AG04449 (cell line): ENCODE data around the gene OR6B1.

Experiments
- CTCF ChIA-PET: fragments of 350-600 bp; formaldehyde crosslinking; extraction: SDS; loops from one replicate; lab custom pipeline; 2021; ENCODE audit warnings: antibody characterized with exemption; lab: Yijun Ruan, JAX
- POLR2A ChIA-PET: fragments of 400-600, 350-600 bp; formaldehyde crosslinking; extraction: SDS; loops from one replicate; lab custom pipeline; 2020; ENCODE audit warnings: antibody characterized with exemption, inconsistent platforms; lab: Yijun Ruan, JAX
- DNase-seq: peaks from one replicate; pipeline ENCODE4 v3.0.0-alpha.2; 2010; ENCODE audit warnings: low read depth, low spot score
- H3K4me3 ChIP-seq: 2 replicates; pipeline ENCODE4 v1.5.1; 2011; ENCODE audit warnings: low read depth, mild to moderate bottlenecking, control low read depth, low read length
- CTCF ChIP-seq: IDR thresholded peaks from one replicate; pipeline ENCODE4 v1.5.1; 2011; ENCODE audit warnings: mild to moderate bottlenecking, moderate library complexity, low read length, control low read depth, inconsistent platforms; ENCODE audit not compliant: insufficient read depth; ENCODE audit errors: missing control alignments

The OR6B1 gene

DNA sequence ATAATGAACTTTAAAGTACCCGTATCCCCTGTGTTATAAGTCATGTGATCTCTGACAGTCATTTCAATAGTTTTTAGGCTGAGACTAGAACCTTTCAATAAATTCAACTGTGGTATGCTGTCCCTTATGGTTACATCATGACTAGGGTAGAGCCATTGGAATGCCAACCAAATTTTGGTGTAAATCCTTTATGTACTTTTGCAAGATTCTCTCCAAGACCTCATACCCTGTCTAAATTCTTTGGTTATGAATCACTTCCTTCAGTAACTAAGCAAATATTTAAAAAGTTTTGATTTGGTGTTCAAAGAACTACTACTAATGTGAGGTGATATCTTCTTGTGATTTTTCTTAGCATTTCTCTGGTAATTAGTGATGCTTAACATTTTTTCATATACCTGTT lies 20.8 kb upstream of the OR6B1 start:
- no peak for TF ChIP-seq CTCF
- CTCF ChIA-PET: no interaction called here
- H3K4me3 ChIP-seq: no peak overlapping the region
- DNase-seq: peak; percentile 33
- POLR2A ChIA-PET: no interaction called here

DNA sequence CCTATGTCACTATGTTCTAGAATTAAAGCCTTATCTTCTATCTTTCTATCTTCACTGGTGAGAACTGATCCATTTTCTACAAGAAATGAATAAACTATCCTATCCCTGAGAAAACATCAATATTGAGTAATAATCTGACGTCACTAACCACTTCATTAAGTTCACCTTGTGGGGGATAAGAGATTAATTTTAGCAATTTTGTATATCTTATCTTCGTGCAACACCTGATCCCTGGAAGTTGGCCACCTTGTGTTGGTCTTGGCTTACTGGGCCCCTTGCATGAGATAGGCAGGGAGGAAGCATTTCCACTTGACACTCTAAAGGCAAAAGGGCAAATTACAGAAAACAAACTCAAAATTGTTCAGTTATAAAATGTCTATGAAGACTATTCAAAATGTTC lies 20.1 kb upstream of the OR6B1 start:
- H3K4me3 ChIP-seq: no peak overlapping the region
- ChIA-PET POLR2A (no interaction called here), CTCF (no interaction called here)
- TF ChIP-seq CTCF: no peak
- no peak for DNase-seq

- ChIA-PET CTCF (no interaction called here), POLR2A (interaction anchor here (0.7 kb wide), 1 partner anchor 96 kb away, joined by 3 read pairs; no protein-coding TSS in a partner anchor)
- no peak for TF ChIP-seq CTCF
- no peak for DNase-seq
- no peak overlapping the region for H3K4me3 ChIP-seq
These were observed 19.2 kb upstream of the OR6B1 start for GRCh38 chr7:143980746-143981510.

GRCh38 chr7:143983960-143984359 lies 16.2 kb upstream of the OR6B1 start:
- ChIA-PET POLR2A (no interaction called here), CTCF (no interaction called here)
- TF ChIP-seq CTCF: no peak
- H3K4me3 ChIP-seq: no peak overlapping the region
- no peak for DNase-seq

DNA sequence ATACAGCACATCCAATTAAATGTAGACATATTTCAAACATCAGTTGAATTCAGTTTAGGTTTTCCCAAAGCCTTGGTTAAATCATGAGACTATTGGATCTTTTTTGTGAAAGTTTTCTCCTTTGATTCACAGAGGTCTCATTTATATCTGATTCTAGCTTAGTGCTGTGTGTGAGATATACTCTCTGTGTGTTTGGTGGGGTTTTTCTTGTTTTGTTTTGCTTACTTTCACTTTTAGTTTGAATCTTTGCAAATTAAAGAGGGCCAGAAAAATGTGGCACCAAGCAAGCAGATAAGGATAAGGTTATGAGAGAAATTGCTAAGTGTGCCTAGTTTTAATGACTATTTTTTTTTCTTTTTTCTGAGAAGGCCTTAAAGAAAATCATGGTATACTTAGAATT lies 12.6 kb upstream of the OR6B1 start:
- POLR2A ChIA-PET: no interaction called here
- TF ChIP-seq CTCF: no peak
- no peak for DNase-seq
- CTCF ChIA-PET: no interaction called here
- no peak overlapping the region for H3K4me3 ChIP-seq

- CTCF ChIA-PET: no interaction called here
- POLR2A ChIA-PET: no interaction called here
- no peak for DNase-seq
- TF ChIP-seq CTCF: no peak
- no peak overlapping the region for H3K4me3 ChIP-seq
These were observed 11.0 kb upstream of the OR6B1 start for GRCh38 chr7:143988976-143989745.
